Naive thymus-derived CD4-positive, alpha-beta T cell (primary cell): ENCODE results near the gene APCDD1L. TPM values are rescaled to one million over a fixed set of nuclear protein-coding genes. Genes with fewer than 3 reads are reported as not detected.
"Not testable (repeated sequence)": the region's sequence is repeated elsewhere in the genome, so short reads cannot be mapped to it uniquely, and the experiment has no call there.

ENCODE experiments used
- ATAC-seq: fragments of 150-1000 bp; cut with Tn5 transposase; 2 replicates; pipeline ENCODE4 v1.10.0; 2021; ENCODE audit warnings: mild to moderate bottlenecking, moderate library complexity
- CTCF ChIA-PET: fragments of 350-600 bp; sonication (Branson Sonifier 250); formaldehyde crosslinking; loops from one replicate; lab custom pipeline; 2021; ENCODE audit warnings: antibody characterized with exemption; lab: Charles Lee
- POLR2A ChIA-PET: fragments of 350-600 bp; sonication (Branson Sonifier 250); formaldehyde crosslinking; loops from one replicate; lab custom pipeline; 2021; ENCODE audit warnings: antibody characterized with exemption, inconsistent platforms; lab: Charles Lee
- DNase-seq, 9 donors: peaks; one replicate each; pipeline versions ENCODE4 v3.0.0 to v3.0.0-alpha.2; 2020 to 2022; ENCODE audit warnings: mixed read lengths in 1 of 9
- H3K27ac ChIP-seq: one replicate; pipeline ENCODE4 v1.7.0; 2013; ENCODE audit warnings: mild to moderate bottlenecking, low read depth, low read length, moderate library complexity
- H3K27me3 ChIP-seq, 2 donors: one replicate each; pipeline ENCODE4 v1.7.0; 2013; ENCODE audit warnings: low read length in 2 of 2, mild to moderate bottlenecking in 2 of 2, moderate library complexity in 2 of 2; ENCODE audit not compliant: control insufficient read depth in 2 of 2, insufficient read depth in 2 of 2
- H3K36me3 ChIP-seq, 3 experiments: 1 replicate in 2 of 3; 2 replicates in 1 of 3; pipeline ENCODE4 v1.7.0; 2013; ENCODE audit warnings: low read length in 3 of 3, mild to moderate bottlenecking in 3 of 3, moderate library complexity in 1 of 3; ENCODE audit not compliant: insufficient read depth in 3 of 3, control insufficient read depth in 2 of 3
- H3K4me1 ChIP-seq, 2 donors: one replicate each; pipeline ENCODE4 v1.7.0; 2013; ENCODE audit warnings: low read length in 2 of 2, mild to moderate bottlenecking in 2 of 2, moderate library complexity in 1 of 2; ENCODE audit not compliant: control insufficient read depth in 2 of 2, insufficient read depth in 2 of 2
- H3K4me3 ChIP-seq: 2 replicates; pipeline ENCODE4 v1.7.0; 2013; ENCODE audit warnings: mild to moderate bottlenecking, low read length
- H3K9me3 ChIP-seq, 3 experiments: 1 replicate in 2 of 3; 2 replicates in 1 of 3; pipeline ENCODE4 v1.7.0; 2013; ENCODE audit warnings: low read length in 3 of 3; ENCODE audit not compliant: control insufficient read depth in 2 of 3
- H3K27ac Mint-ChIP-seq, 9 donors: one replicate each; pipeline ENCODE4 v1.8.0; 2020 to 2022; ENCODE audit warnings: mixed read lengths in 9 of 9, mild to moderate bottlenecking in 8 of 9, moderate library complexity in 5 of 9, inconsistent platforms in 2 of 9
- H3K27me3 Mint-ChIP-seq, 5 donors: one replicate each; pipeline ENCODE4 v1.8.0; 2021 to 2022; ENCODE audit warnings: mixed read lengths in 5 of 5, mild to moderate bottlenecking in 1 of 5
- H3K36me3 Mint-ChIP-seq, 5 donors: one replicate each; pipeline ENCODE4 v1.8.0; 2020 to 2022; ENCODE audit warnings: mixed read lengths in 5 of 5, mild to moderate bottlenecking in 3 of 5, inconsistent platforms in 1 of 5
- H3K4me1 Mint-ChIP-seq, 7 donors: one replicate each; pipeline ENCODE4 v1.8.0; 2020 to 2022; ENCODE audit warnings: mixed read lengths in 7 of 7, mild to moderate bottlenecking in 3 of 7, inconsistent platforms in 1 of 7
- H3K4me3 Mint-ChIP-seq, 10 donors: one replicate each; pipeline ENCODE4 v1.8.0; 2020 to 2022; ENCODE audit warnings: mild to moderate bottlenecking in 10 of 10, mixed read lengths in 10 of 10, moderate library complexity in 6 of 10, inconsistent platforms in 2 of 10
- H3K9me3 Mint-ChIP-seq, 11 donors: one replicate each; pipeline ENCODE4 v1.8.0; 2020 to 2022; ENCODE audit warnings: mixed read lengths in 11 of 11, mild to moderate bottlenecking in 4 of 11, inconsistent platforms in 1 of 11, moderate library complexity in 1 of 11
- intact Hi-C, 2 donors: fragments of 100-400 bp; cut with micrococcal nuclease; formaldehyde crosslinking; loops; one replicate each; pipeline ENCODE4 v1.15.1; 2023
- polyA plus RNA-seq, 2 donors: library from polyadenylated mRNA; unstranded; fragments of 300-500 nt; fragmentation: Illumina TruSeq; gene quantifications; one replicate each; pipeline ENCODE4 v1.2.3, GENCODE V29; 2021
- total RNA-seq, 6 experiments: library from RNA in 5 of 6; stranded (reverse) in 5 of 6; gene quantifications; 1 replicate in 5 of 6; 2 replicates in 1 of 6; pipeline ENCODE4 v1.2.3 and lab custom pipeline; 2021 to 2026

The APCDD1L gene
- total and polyA plus RNA-seq, 7 experiments from 2014 or later, result 0.09 to 0.18 TPM; not detected in 5

- H3K27ac Mint-ChIP-seq, result no peak overlapping the region
- ChIA-PET POLR2A (no interaction called here), CTCF (no interaction called here)
- Histone ChIP-seq H3K36me3 (no peaks in the 10 kb centered on the region), H3K9me3 (no peaks in the 10 kb centered on the region), H3K4me1 (no peaks in the 10 kb centered on the region), H3K27me3 (no peaks in the 10 kb centered on the region), H3K27ac (no peak overlapping the region), H3K4me3 (no peak overlapping the region)
- peaks cover 2 to 14% (median 8%) of the 10 kb centered on the region in 5 donors for H3K27me3 Mint-ChIP-seq
- no peak for DNase-seq
- H3K4me3 Mint-ChIP-seq, result no peak overlapping the region
- no peaks in the 10 kb centered on the region for H3K9me3 Mint-ChIP-seq
- peaks cover 0 to 3% (median 0%) of the 10 kb centered on the region in 5 donors for H3K36me3 Mint-ChIP-seq
- H3K4me1 Mint-ChIP-seq, result peaks cover 0 to 3% (median 0%) of the 10 kb centered on the region in 7 donors
- no peak for ATAC-seq
- intact Hi-C loops, result no loop called here
Measured at GRCh38 chr20:58544891-58545290, 29.7 kb upstream of the APCDD1L start.

- Histone ChIP-seq H3K36me3 (no peaks in the 10 kb centered on the region), H3K27me3 (no peaks in the 10 kb centered on the region), H3K27ac (no peak overlapping the region), H3K4me1 (no peaks in the 10 kb centered on the region), H3K4me3 (no peak overlapping the region), H3K9me3 (no peaks in the 10 kb centered on the region)
- ChIA-PET POLR2A (no interaction called here), CTCF (no interaction called here)
- Mint-ChIP-seq H3K36me3 (peaks cover 0 to 3% (median 0%) of the 10 kb centered on the region in 5 donors), H3K4me3 (no peak overlapping the region), H3K4me1 (peaks cover 0 to 3% (median 0%) of the 10 kb centered on the region in 7 donors), H3K27me3 (peaks cover 2 to 14% (median 8%) of the 10 kb centered on the region in 5 donors), H3K9me3 (peaks cover 0 to 4% (median 0%) of the 10 kb centered on the region in 11 donors), H3K27ac (no peak overlapping the region)
- intact Hi-C loops, result no loop called here
- ATAC-seq (no peak), DNase-seq (no peak)
Measured at GRCh38 chr20:58544286-58544685, 29.1 kb upstream of the APCDD1L start.

GRCh38 chr20:58543274-58543673 lies 28.1 kb upstream of the APCDD1L start:
- H3K27me3 ChIP-seq, result no peaks in the 10 kb centered on the region
- H3K36me3 Mint-ChIP-seq, result peaks cover 0 to under 1% (median 0%) of the 10 kb centered on the region in 5 donors
- no peaks in the 10 kb centered on the region for H3K36me3 ChIP-seq
- no peak overlapping the region for H3K27ac Mint-ChIP-seq
- H3K4me3 Mint-ChIP-seq, result no peak overlapping the region
- no peaks in the 10 kb centered on the region for H3K4me1 ChIP-seq
- no peak overlapping the region for H3K4me3 ChIP-seq
- ChIA-PET CTCF (no interaction called here), POLR2A (no interaction called here)
- H3K9me3 ChIP-seq, result peaks cover 0 to 2% (median 0%) of the 10 kb centered on the region in 3 experiments
- intact Hi-C loops, result no loop called here
- no peak overlapping the region for H3K27ac ChIP-seq
- H3K4me1 Mint-ChIP-seq, result no peaks in the 10 kb centered on the region
- peaks cover 2 to 14% (median 8%) of the 10 kb centered on the region in 5 donors for H3K27me3 Mint-ChIP-seq
- peaks cover 0 to 12% (median 1%) of the 10 kb centered on the region in 11 donors for H3K9me3 Mint-ChIP-seq
- DNase-seq (no peak), ATAC-seq (no peak)

- no peak overlapping the region for H3K27ac ChIP-seq
- POLR2A ChIA-PET, result no interaction called here
- no peak overlapping the region for H3K4me3 Mint-ChIP-seq
- peaks cover 0 to 20% (median 7%) of the 10 kb centered on the region in 11 donors for H3K9me3 Mint-ChIP-seq
- H3K27ac Mint-ChIP-seq, result no peak overlapping the region
- H3K27me3 Mint-ChIP-seq, result peaks cover 2 to 14% (median 7%) of the 10 kb centered on the region in 5 donors
- H3K4me3 ChIP-seq, result no peak overlapping the region
- DNase-seq (no peak), ATAC-seq (no peak)
- no peaks in the 10 kb centered on the region for H3K27me3 ChIP-seq
- H3K36me3 Mint-ChIP-seq, result peaks cover 0 to 8% (median under 1%) of the 10 kb centered on the region in 5 donors
- H3K4me1 Mint-ChIP-seq, result no peaks in the 10 kb centered on the region
- no peaks in the 10 kb centered on the region for H3K4me1 ChIP-seq
- CTCF ChIA-PET, result interaction anchor here (0.6 kb wide), 1 partner anchor 187 kb away, joined by 3 read pairs; no protein-coding TSS in a partner anchor
- H3K36me3 ChIP-seq, result no peaks in the 10 kb centered on the region
- intact Hi-C loops, result no loop called here
- peaks cover 0 to 5% (median 0%) of the 10 kb centered on the region in 3 experiments for H3K9me3 ChIP-seq
Measured at GRCh38 chr20:58542411-58543095, 27.4 kb upstream of the APCDD1L start.

GRCh38 chr20:58542034-58542410 lies 26.8 kb upstream of the APCDD1L start:
- CTCF ChIA-PET, result interaction anchor here (0.6 kb wide), 1 partner anchor 188 kb away, joined by 3 read pairs; no protein-coding TSS in a partner anchor
- H3K27ac ChIP-seq, H3K9me3 ChIP-seq, H3K27me3 Mint-ChIP-seq, DNase-seq, ATAC-seq, H3K4me3 Mint-ChIP-seq, H3K4me1 Mint-ChIP-seq, POLR2A ChIA-PET, intact Hi-C loops, H3K4me1 ChIP-seq, H3K36me3 ChIP-seq, H3K36me3 Mint-ChIP-seq, H3K27me3 ChIP-seq, H3K27ac Mint-ChIP-seq, H3K4me3 ChIP-seq: not testable (repeated sequence)
- H3K9me3 Mint-ChIP-seq, result peaks cover 0 to 25% (median 7%) of the 10 kb centered on the region in 11 donors

GRCh38 chr20:58538752-58539151 lies 23.6 kb upstream of the APCDD1L start:
- H3K4me1 ChIP-seq, result no peaks in the 10 kb centered on the region
- no peak overlapping the region for H3K27ac ChIP-seq
- no peaks in the 10 kb centered on the region for H3K27me3 ChIP-seq
- DNase-seq (no peak), ATAC-seq (no peak)
- Mint-ChIP-seq H3K27me3 (peaks cover 0 to 8% (median 0%) of the 10 kb centered on the region in 5 donors), H3K4me1 (no peaks in the 10 kb centered on the region), H3K36me3 (peaks cover 0 to 9% (median 3%) of the 10 kb centered on the region in 5 donors), H3K9me3 (peaks cover 1 to 43% (median 8%) of the 10 kb centered on the region in 11 donors), H3K4me3 (no peak overlapping the region), H3K27ac (no peak overlapping the region)
- no peak overlapping the region for H3K4me3 ChIP-seq
- H3K36me3 ChIP-seq, result no peaks in the 10 kb centered on the region
- POLR2A ChIA-PET, result no interaction called here
- peaks cover 0 to 5% (median 0%) of the 10 kb centered on the region in 3 experiments for H3K9me3 ChIP-seq
- CTCF ChIA-PET, result no interaction called here
- intact Hi-C loops, result no loop called here

- Histone ChIP-seq H3K36me3 (no peaks in the 10 kb centered on the region), H3K4me3 (no peak overlapping the region), H3K27ac (no peak overlapping the region), H3K27me3 (no peaks in the 10 kb centered on the region), H3K4me1 (no peaks in the 10 kb centered on the region), H3K9me3 (peaks cover 0 to 5% (median 0%) of the 10 kb centered on the region in 3 experiments)
- ATAC-seq (no peak), DNase-seq (no peak)
- Mint-ChIP-seq H3K4me1 (no peaks in the 10 kb centered on the region), H3K9me3 (peaks cover 4 to 52% (median 12%) of the 10 kb centered on the region in 11 donors), H3K27me3 (peaks cover 0 to 8% (median 0%) of the 10 kb centered on the region in 5 donors), H3K36me3 (peaks cover 0 to 15% (median 3%) of the 10 kb centered on the region in 5 donors), H3K27ac (no peak overlapping the region), H3K4me3 (no peak overlapping the region)
- intact Hi-C loops, result no loop called here
- ChIA-PET POLR2A (no interaction called here), CTCF (no interaction called here)
Measured at GRCh38 chr20:58537831-58538230, 22.6 kb upstream of the APCDD1L start.
